HG03439 (cell line): ENCODE data around the gene KAZN.

Source experiments
- ATAC-seq: cut with Tn5 transposase; IDR thresholded peaks from one replicate; pipeline ENCODE4 v1.9.1; 2021; ENCODE audit warnings: mild to moderate bottlenecking, moderate library complexity; ENCODE audit not compliant: unreplicated experiment

KAZN gene

DNA sequence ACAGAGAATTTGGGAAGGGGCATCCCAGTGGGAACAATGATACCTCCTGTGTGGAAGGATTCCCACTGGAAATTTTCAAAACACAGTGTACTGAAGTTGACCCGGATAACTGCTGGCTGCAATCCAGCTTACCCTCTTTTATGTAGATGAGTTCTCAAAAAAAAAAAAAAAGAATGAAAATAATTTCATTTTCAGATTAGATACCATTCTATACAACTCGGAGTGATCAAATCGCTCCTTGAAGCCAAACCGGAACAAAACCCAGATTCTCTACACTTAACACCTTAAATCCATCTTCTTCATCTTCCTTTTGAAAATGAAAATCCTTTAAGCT lies 69.1 kb downstream of the KAZN start:
- no peak for ATAC-seq

DNA sequence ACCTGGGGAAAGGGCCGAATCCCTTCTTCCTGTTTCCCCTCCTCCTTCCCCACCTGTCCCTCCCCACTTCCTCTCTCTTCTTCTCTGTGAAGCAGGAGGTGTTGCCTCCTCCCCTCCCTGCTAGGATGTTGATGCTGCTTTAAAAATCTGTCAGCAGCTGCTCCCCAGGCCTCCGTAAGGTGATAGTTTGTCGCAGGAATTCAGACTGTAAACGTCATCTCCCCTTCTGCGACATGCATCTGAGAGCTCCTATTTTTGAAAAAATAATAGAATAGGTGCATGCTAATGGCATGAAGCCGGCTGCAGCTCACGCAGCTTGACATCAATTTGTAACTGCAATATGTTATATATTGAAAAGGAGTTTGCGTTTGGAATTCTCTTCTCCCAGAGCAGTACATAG lies 70.1 kb downstream of the KAZN start:
- ATAC-seq, result no peak

DNA sequence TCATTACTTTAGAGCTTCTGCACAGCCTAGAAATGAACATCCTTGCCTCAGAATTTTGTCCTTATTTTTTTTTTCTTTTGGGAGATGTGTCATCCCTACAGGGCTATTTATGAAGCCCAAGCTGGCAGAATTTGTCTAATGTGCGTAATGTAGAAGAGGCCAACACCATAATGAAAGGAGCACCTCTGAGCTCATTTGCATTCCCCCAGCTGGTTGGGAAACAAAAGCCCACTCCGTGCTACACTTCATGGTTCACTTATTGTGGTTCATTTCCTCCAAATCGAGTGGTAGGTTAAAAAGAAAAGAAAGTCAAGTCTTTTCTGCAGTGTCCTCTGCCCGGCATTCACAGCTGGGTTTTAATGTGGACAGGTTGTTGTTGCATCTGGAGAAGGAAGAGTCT lies 73.5 kb downstream of the KAZN start:
- no peak for ATAC-seq

- no peak for ATAC-seq
Measured at GRCh38 chr1:14674030-14674429, 75.5 kb downstream of the KAZN start.

- no peak for ATAC-seq
Measured at GRCh38 chr1:14676400-14676799, 77.9 kb downstream of the KAZN start.

GRCh38 chr1:14677292-14677971 lies 78.9 kb downstream of the KAZN start:
- ATAC-seq, result no peak

DNA sequence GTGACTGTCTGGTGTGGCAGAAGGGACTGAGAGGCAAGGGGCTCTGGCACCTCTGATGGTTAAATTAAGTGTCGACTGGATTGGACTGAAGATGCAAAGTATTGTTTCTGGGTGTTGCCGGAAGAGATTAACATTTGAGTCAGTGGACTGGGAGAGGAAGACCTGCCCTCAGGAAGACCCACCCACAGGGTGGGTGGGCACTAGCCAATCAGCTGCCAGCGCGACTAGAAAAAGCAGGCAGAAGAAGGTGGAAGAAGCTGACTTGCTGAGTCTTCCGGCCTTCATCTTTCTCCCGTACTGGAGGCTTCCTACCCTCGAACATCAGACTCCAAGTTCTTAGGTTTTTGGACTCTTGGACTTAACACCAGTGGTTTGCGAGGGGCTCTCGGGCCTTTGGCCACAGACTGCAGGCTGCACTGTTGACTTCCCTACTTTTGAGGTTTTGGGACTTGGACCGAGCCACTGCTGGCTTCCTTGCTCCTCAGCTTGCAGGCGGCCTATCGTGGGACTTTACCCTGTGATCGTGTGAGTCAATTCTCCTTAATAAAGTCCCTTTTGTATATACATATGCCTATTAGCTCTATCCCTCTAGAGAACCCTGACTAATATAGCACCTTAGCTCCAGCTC lies 79.6 kb downstream of the KAZN start:
- no peak for ATAC-seq

GRCh38 chr1:14679027-14679688 lies 80.7 kb downstream of the KAZN start:
- ATAC-seq, result no peak

- ATAC-seq, result no peak
Measured at GRCh38 chr1:14681182-14681581, 82.7 kb downstream of the KAZN start.

DNA sequence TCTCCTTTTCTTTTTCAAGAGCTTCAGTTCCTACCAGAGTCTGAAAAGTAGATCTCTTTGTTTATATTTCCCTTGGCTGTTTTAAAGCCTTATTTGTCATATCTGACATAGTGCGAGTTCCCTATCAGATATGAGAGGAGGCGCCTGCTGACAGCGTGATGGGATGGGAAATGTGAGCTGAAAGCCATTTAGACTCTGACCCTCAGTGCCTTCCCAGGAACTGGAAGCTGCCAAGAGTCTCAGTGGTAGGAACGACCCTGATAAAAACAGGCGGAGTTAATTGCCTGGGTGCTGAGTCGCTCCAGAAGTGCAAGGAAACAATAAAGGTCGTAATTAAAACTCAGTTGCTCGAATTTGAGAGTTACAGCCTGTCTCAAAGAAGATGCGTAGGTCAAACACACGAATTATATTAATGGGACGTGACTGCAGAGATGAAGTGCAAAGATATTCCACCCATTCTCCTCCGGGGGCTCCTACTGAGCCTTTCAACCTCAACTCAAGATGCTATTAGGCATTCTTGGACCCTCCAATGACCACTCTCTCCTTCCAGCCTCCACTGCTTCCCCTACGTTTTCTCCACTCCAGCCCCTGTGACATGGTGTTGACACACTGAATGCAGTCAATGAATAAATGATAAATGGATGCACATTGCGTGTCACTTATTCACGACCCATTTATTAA lies 84.6 kb downstream of the KAZN start:
- ATAC-seq, result no peak

GRCh38 chr1:14685078-14685477 lies 86.6 kb downstream of the KAZN start:
- ATAC-seq, result no peak

DNA sequence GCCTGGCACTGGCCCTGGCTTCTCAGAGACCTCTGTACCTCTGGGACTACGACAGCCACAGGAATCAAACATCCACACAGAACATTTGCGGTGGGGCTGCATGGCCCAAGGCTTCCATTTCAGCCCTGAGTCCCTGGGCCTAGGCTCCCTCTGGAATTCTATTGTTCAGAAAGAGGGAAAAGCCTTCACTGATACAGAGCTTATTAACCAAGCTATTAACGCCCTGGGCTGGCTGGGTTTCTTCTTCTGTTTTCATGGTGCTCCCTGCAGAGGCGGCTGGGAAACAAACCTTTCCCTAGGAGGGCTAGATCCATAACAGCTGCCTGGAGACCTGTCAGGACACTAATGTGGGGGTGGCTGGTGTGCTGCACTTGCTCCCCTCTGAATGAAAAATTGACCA lies 88.2 kb downstream of the KAZN start:
- no peak for ATAC-seq

DNA sequence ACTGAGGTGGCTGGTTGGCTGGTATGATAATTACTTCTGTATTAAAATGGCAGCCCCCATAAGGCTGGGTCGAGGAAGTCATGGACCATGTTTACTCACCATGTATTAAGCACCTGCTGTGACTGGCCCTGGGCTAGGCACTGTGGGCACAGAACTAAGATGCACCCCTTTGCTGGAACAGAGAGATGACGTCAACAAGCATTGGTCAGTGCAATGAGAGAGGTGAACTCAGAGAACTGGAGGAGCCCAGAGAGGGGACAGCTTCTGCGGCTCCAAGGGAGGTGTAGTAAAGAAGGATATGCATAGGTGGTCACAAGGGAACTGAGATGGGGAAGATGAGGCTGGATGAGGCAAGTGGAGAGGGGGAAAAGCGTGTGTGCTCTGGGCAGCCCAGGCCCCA lies 88.7 kb downstream of the KAZN start:
- no peak for ATAC-seq

- no peak for ATAC-seq
Measured at GRCh38 chr1:14689996-14690615, 91.6 kb downstream of the KAZN start.

GRCh38 chr1:14693949-14694348 lies 95.5 kb downstream of the KAZN start:
- ATAC-seq, result no peak

- ATAC-seq, result no peak
Measured at GRCh38 chr1:14694589-14694988, 96.1 kb downstream of the KAZN start.

DNA sequence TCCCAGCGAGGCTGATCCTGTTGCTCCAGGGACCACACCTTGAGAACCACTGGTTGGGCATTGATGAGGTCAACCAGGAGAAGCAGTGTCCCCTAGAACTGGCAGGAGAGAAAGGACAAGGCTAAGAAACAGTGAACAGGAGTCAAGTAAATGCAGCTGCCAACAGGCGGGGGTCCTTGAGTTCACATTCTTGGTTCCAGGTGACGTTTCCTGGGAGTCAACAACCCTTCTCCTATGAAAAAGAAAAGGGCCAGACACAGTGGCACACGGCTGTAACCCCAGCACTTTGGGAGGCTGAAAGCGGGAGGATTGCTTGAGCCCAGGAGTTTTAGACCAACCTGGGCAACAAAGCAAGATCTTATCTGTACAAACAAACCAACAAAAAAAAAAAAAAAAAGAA lies 98.3 kb downstream of the KAZN start:
- ATAC-seq, result no peak

GRCh38 chr1:14697353-14697752 lies 98.9 kb downstream of the KAZN start:
- no peak for ATAC-seq

GRCh38 chr1:14698314-14698713 lies 99.8 kb downstream of the KAZN start:
- no peak for ATAC-seq

DNA sequence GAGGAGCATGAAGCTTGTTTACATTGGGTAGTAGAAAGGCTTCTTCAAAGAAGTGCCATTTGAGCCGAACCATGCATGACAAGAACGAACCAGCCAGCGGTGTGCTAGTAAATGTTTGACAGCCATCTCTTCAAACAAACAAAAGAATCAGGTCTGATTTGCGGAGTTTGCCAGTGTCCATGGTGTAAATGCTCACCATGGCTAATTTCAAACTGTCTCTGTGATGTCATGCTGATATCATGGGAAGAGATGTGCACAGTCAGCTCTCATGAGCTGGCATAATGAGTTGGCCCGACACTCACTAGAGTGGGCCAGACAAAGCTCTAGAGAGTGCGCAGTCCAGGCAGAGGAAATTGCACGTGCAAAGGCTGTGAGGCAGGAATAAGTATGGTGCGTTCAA lies 101.1 kb downstream of the KAZN start:
- no peak for ATAC-seq

DNA sequence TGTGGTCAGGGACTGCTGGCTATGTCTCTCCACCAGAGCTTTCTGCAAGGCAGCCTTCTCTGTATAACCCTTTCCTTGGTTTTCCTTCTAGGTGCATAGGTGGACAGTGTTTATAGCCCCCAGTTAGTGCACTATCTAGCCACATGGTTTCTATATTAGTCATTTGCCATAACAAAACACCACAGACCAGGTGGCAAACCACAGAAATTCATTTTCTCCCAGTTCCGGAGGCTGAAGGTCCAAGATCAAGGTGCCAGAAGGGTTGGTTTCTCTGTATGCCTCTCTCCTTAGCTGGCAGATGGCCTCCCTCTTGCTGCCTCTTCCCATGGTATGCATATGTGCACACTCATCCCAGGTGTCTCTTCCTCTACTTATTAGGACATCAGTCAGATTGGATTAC lies 106.4 kb downstream of the KAZN start:
- no peak for ATAC-seq

DNA sequence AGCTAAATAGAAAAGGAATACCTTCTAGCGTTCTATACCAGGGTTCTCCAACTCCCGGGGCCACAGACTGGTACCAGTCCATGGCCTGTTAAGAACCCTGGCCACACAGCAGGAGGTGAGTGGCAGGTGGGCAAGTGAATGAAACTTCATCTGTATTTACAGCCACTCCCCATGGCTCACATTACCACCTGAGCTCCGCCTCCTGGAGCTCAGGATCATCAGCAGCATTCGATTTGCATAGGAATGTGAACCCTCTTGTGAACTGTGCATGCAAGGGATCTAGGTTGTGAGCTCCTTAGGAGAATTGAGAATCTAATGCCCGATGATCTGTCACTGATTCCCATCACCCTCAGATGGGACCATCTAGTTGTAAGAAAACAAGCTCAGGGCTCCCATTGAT lies 107.3 kb downstream of the KAZN start:
- ATAC-seq, result no peak
